Brain pericyte (primary cell): Measurements from ENCODE around the gene LGALS14.

Source experiments
- DNase-seq: peaks from one replicate; pipeline ENCODE4 v3.0.0-alpha.2; 2012; ENCODE audit warnings: low read depth, low spot score

The LGALS14 gene

GRCh38 chr19:39746836-39747529 lies 42.7 kb downstream of the LGALS14 start:
- DNase-seq: no peak

GRCh38 chr19:39749981-39750380 lies 45.7 kb downstream of the LGALS14 start:
- DNase-seq: no peak

- no peak for DNase-seq
Measured at GRCh38 chr19:39752390-39752789, 48.1 kb downstream of the LGALS14 start.

DNA sequence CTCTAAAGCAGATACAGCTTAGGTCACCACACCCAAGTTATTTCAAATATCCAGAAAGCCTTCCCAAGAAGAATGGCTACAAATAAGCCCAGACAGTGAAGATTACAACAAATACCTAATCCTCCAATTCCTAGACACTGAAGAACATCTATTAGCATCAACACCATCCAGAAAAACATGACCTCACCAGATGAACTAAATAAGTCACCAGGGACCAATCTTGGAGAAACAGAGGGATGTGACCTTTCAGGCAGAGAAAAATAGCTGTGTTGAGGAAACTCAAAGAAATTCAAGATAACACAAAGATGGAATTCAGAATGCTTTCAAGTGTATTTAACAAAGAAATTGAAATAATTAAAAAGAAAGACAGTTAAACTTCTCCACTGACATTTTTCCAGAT lies 48.5 kb downstream of the LGALS14 start:
- no peak for DNase-seq

GRCh38 chr19:39754544-39754943 lies 50.3 kb downstream of the LGALS14 start:
- DNase-seq: no peak

- no peak for DNase-seq
Measured at GRCh38 chr19:39754971-39755370, 50.7 kb downstream of the LGALS14 start.
